GM18507 (cell line): Measurements from ENCODE around the gene MAP2.

Source experiments
- DNase-seq: peaks from one replicate; pipeline ENCODE4 v3.0.0; 2011; ENCODE audit warnings: low read depth; ENCODE audit not compliant: insufficient read length; ENCODE audit errors: extremely low spot score
- FAIRE-seq: peaks from 2 replicates; lab custom pipeline; 2011; peaks lifted over from hg19 to GRCh38; lab: Jason Lieb, UNC

Gene MAP2

DNA sequence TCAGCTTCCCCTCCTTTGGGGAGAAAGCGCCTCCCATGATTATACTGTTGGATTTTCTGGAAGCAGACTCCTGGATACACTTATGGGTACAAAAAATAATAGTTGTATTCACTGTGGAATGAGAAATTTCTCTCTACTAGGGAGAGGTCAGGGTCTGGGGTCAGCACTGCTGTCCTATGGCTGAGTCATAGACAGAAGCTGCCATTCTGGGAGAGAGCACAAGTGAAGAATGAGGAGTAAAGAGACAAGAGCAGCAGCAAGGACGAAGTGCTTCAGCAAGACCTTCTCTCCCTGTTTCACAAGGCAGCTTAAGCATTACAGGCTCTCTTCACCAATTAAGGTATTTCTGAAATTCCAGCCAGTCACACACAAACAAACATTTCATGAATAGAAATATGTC lies 337.7 kb downstream of the MAP2 start:
- no peak for DNase-seq
- FAIRE-seq: no peak

DNA sequence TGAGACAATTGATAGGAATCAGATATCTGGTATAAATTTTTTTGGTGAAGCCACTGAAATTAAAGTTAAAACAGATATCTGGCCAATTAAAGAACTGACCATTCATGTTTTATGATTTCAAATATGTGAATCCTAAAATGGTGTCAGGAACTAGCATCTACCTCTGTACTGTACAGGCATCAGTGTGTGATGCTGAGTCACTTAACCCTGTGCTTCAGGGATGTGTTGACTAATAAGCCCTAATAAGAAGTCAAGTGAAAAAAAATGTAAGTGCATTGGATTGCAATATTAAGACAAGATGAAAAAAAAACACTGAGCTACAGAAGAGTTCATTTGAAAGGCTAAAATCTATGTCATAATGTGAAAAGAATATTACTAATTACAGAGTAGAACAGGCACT lies 338.7 kb downstream of the MAP2 start:
- DNase-seq (no peak), FAIRE-seq (no peak)

DNA sequence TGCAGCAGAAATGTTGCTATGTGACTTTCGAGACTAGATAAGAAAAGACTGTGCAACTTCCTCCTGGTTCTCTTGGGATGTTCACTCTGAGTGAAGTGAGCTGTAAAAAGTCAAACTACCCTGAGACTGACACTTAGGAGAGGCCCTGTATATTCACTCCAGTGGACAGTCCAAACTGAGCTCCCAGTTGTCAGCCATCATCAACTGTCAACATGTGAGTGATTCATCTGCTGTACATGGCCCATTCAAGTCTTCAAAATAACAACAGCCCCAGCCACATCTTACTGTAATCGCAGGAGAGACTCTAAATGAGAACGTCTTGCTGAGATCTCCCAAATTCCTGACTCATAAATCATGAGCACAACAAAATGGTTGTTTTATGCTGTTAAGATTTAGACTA lies 339.3 kb downstream of the MAP2 start:
- DNase-seq: no peak
- FAIRE-seq: no peak

DNA sequence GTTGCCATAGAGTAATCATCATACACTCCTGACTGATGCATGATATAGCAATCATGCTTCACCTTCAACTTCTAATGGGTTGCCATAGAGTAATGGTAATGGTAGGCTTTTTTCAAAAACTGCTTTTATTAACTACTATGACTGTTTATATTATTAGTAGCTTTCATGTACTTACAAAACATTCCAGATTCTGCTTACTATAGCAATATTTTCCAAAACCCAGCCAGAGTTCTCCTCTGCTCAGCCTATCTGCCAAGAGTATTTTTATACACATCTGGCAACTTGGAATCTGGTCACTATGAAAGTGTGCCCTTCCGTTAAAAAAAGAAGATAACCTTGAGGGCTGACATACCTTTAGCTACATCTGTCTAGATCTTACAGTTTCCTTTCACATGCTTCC lies 342.8 kb downstream of the MAP2 start:
- FAIRE-seq (no peak), DNase-seq (no peak)

DNA sequence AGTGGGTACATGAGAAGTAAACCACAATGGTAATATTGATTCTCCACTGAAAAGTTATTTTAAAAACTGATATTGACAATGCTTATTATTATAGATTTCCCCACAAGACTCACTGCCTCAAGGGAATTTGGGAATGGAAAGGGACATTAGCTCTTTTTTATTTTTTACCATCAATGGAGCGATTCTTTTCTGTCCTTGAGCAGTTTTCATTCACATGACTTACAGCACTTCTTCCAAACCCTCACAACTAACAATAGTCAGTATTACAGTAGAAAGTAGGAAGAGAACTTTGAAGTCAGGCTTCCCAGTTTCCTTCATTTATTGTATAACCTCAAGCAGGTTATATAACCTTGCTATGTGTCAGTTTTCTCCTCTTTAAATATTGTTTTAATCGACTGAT lies 343.5 kb downstream of the MAP2 start:
- DNase-seq: no peak
- no peak for FAIRE-seq

DNA sequence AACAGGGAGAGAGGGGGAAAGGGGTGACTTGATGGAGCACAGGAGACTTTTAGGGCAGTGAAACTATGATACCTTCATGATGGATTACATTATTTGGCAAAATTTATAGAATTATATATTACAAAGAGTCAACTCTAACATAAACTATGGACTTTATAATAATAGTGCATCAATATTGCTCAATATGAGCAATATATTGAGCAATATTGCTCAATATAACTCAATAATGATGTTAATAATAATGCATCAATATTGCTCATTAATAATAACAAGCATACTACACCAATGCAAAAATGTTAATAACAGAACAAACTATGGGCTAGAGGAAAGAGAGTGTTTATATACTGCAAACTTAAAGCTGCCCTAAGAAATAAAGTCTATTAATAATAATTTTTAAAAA lies 344.7 kb downstream of the MAP2 start:
- FAIRE-seq: no peak

DNA sequence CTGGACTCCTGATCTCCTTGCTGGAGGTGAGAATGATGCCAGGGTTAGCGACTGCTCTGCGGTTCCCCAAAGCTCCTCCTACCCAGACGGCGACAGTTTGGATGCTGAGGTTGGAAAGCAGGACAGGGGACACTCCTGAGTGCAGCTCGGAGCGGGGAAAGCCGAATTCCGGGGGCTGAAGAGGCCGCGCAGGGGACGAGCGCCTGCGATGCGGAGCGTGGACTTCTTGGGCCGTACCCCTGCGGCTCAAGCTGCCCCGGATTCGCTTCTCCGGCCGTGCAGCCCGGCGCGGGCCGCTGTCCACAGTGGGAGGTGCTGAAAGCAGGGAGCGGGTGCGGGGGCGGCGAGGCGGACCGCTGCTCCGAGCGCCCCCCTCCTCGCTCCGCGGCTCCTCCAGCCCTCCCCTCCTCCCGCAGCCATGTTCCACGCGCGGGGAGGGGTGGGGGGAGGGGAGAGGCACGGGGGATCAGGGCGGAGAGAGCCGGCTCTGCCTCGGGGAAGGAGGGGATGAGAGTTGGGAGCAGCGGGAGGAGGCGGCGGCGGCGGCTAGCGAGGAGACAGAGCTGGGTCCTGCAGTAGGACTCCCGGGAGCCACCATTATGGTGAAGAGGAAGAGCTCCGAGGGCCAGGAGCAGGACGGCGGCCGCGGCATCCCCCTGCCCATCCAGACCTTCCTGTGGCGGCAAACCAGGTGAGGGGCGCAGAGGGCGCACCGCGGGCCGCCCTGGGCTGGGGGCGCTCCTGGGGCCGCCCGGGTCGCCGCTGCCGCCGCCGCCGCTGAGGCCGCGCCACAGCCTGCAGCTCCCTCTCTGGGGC lies 347.8 kb downstream of the MAP2 start, which contains the start of gene UNC80:
Gene UNC80 (plus strand): TSS at position 359 of the 816 bp plus-strand sequence. CDS start 241 bp downstream, at position 600.
- FAIRE-seq (no peak), DNase-seq (no peak)

More for the DNA sequence above, 344.7 kb downstream of the MAP2 start:
- DNase-seq: no peak

DNA sequence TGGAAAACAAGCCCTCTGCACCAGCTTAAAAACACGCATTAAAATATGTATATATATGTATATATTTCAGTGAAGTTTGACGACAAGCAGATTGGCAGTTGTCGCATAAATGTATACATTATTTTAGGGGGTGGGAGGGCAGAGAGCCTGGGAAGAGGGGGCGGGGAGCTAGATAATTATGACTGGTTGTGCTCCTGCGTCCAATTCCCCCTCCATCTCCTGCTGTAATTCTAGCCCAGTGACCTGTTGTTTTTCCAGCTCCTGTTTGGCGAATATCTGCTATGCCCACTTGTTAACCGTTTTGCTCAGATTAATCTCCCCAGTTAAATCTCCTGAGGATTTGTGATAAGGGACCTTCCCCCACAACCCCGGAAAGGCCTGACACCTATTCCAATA lies 348.4 kb downstream of the MAP2 start:
- DNase-seq: no peak
- no peak for FAIRE-seq

DNA sequence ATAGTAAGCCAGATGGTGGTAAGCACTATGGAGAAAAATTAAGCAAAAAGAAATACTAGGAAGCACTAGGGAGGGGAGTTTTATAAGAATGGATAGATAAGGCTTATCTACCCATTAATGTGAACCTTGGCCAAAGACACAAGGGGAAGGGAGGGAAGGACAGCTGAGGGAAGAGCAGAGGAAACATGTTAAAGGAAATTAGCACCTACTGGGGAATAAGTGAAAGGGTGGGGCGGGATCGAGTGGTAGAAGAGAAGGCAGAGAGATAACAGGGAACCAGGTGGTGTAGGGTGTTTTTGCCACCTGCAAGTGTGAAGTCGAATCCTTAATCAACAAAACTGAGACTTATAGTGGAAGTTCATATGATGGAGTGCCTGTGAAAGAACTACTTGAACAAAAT lies 349.5 kb downstream of the MAP2 start:
- no peak for FAIRE-seq
- no peak for DNase-seq
